ENCODE data around the gene SPTLC3. TPM values are rescaled to one million over a fixed set of nuclear protein-coding genes. Genes with fewer than 3 reads are reported as not detected.

SPTLC3 gene
- total RNA-seq, 4 donors from 2014 or later: 9.2 to 17.1 (median 13.9) TPM

DNA sequence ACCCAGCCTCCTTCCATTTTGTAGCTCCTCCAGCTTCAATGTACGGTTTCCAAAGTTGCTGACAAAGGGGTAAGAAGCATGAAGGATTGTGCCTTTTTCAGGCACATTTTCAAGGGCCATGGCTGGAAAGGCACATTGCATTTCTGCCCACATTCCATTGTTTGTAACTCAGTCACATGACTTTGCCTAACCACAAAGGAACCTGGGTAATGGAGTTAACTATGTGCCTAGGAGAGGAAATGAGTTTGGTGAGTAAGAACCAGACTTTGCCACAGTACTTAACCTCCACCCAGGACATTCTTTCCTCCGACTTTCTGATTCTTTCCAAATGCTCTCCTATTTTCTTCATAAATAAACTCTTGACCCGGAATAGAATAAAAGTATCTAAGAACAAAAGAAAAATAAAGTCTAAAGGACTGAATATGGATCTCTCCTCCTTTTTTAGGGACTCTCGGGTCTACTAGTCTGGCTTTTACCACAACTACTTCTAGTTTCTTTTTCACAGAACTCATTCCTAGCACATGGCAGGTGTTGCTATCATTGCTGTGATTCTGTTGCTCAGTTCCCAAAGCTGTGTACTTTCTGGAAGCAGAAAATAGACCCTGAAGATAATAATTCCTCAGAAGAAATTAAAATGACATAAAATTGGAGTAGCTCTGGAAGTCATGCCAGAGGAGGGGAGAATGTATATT is 130.8 kb downstream of the SPTLC3 start:
- TF ChIP-seq POLR2A (IDR thresholded peaks at IDR 0.05): no peak
- no peak for TF ChIP-seq EP300 (IDR thresholded peaks at IDR 0.05)
- TF ChIP-seq, protein P1, sequence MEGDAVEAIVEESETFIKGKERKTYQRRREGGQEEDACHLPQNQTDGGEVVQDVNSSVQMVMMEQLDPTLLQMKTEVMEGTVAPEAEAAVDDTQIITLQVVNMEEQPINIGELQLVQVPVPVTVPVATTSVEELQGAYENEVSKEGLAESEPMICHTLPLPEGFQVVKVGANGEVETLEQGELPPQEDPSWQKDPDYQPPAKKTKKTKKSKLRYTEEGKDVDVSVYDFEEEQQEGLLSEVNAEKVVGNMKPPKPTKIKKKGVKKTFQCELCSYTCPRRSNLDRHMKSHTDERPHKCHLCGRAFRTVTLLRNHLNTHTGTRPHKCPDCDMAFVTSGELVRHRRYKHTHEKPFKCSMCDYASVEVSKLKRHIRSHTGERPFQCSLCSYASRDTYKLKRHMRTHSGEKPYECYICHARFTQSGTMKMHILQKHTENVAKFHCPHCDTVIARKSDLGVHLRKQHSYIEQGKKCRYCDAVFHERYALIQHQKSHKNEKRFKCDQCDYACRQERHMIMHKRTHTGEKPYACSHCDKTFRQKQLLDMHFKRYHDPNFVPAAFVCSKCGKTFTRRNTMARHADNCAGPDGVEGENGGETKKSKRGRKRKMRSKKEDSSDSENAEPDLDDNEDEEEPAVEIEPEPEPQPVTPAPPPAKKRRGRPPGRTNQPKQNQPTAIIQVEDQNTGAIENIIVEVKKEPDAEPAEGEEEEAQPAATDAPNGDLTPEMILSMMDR (IDR thresholded peaks at IDR 0.05): no peak
- H3K27me3 ChIP-seq: no peaks in the 10 kb centered on the region
- H3K4me3 ChIP-seq: no peak overlapping the region
- 61 to 71% methylated on average over 4 of the region's 4 CpGs for WGBS, 2 donors
- H3K9me3 ChIP-seq: no peaks in the 10 kb centered on the region
- H3K27ac ChIP-seq: no peak overlapping the region
- no peaks in the 10 kb centered on the region for H3K36me3 ChIP-seq
- H3K4me1 ChIP-seq: no peaks in the 10 kb centered on the region
- no peak for DNase-seq (ENCODE audit: low spot score in 2 of 2)

DNA sequence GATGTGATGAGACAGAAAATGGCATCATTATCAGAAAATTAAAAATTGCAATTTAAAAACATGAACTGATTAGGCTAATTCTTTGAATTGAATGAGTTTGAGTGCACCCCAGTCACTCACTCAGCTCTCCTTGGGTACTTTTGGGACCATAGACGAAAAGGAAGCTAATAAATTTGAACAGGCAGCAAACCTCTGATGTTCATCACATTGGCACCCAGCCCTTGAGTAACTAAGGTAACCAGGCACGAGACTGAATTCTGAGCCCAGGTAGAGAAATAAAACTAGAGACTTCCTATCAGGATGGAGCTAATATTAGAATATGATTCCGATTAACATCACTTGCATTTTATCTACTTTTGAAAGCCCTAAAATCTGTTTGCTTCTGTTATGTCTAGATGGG is 131.4 kb downstream of the SPTLC3 start:
- Histone ChIP-seq H3K4me1 (no peaks in the 10 kb centered on the region), H3K4me3 (no peak overlapping the region), H3K27ac (no peak overlapping the region), H3K36me3 (no peaks in the 10 kb centered on the region), H3K27me3 (no peaks in the 10 kb centered on the region), H3K9me3 (no peaks in the 10 kb centered on the region)
- no peak for DNase-seq (ENCODE audit: low spot score in 2 of 2)
- WGBS, 2 donors: 81 to 90% methylated on average over 3 of the region's 3 CpGs
- TF ChIP-seq, protein P1 (IDR thresholded peaks at IDR 0.05): no peak
- TF ChIP-seq POLR2A (IDR thresholded peaks at IDR 0.05): no peak
- TF ChIP-seq EP300 (IDR thresholded peaks at IDR 0.05): no peak

DNA sequence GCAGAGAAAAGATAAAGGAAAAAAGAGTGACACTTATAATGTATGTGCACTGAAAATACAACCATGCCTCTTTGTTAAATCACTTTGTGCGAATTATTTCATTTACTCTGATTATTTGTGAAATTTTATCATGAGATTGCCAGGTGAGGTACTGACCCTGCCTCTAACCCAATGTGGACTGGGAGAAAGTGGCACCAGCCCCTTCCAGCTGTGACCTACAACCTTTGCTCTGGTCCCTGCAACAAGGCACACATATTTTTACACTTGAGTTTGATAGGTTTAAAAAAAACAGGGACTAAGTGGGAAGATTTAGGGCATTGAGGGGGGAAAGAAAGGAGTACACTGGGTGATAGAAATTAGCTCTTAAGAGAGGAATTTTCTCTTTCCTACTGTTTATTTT is 132.0 kb downstream of the SPTLC3 start:
- no peak for TF ChIP-seq POLR2A (IDR thresholded peaks at IDR 0.05)
- no peak for TF ChIP-seq EP300 (IDR thresholded peaks at IDR 0.05)
- TF ChIP-seq, protein P1 (IDR thresholded peaks at IDR 0.05): no peak
- Histone ChIP-seq H3K36me3 (no peaks in the 10 kb centered on the region), H3K27ac (no peak overlapping the region), H3K4me1 (no peaks in the 10 kb centered on the region), H3K27me3 (no peaks in the 10 kb centered on the region), H3K4me3 (no peak overlapping the region), H3K9me3 (no peaks in the 10 kb centered on the region)
- no peak for DNase-seq (ENCODE audit: low spot score in 2 of 2)
- WGBS, 2 donors: 93 to 98% methylated on average over 1 of the region's 1 CpG

DNA sequence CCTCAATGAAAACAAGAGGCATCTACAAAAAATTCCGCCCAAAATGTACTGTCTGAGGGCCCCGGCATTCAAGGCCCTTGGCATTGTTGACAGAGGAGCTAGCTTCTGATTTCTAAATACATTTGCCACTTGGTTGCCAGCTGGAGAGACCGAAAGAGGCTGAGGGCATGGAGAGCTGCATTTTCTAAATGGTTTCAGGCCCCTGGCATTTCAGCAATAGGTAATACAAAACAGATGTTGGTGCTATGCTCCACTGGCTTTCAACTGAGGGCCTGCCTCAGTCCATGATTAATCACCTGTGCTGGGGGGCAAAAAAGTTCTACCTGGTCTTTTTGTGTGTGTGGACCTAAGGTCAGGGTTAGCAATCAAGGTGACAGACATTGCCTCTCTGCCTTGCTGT is 132.8 kb downstream of the SPTLC3 start:
- H3K4me3 ChIP-seq: no peak overlapping the region
- DNase-seq (ENCODE audit: low spot score in 2 of 2): no peak
- no peak overlapping the region for H3K27ac ChIP-seq
- TF ChIP-seq EP300 (IDR thresholded peaks at IDR 0.05) (no peak), POLR2A (IDR thresholded peaks at IDR 0.05) (no peak)
- TF ChIP-seq, protein P1 (IDR thresholded peaks at IDR 0.05): no peak
- no peaks in the 10 kb centered on the region for H3K36me3 ChIP-seq
- H3K9me3 ChIP-seq: no peaks in the 10 kb centered on the region
- WGBS, 2 donors: 77 to 83% methylated on average over 3 of the region's 3 CpGs
- H3K27me3 ChIP-seq: no peaks in the 10 kb centered on the region
- no peaks in the 10 kb centered on the region for H3K4me1 ChIP-seq

DNA sequence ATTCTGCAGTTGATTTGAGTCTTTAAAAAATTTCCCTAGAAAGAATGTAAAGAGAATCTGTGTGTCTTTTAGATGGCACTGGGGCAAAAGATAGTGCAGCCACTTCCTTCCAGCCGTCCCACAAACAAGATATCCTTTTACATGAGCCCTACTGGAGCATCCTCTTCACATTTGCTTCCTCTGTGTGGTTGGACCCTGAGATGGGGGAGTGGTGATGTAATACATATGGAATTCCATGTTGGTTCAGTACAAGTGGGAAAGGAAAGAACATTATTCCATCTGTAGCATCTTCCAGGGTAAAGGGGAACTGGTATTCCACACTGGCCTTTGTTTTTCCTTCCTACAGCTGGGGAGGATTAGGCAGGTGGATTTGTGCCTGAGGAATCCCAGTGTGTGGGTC is 133.4 kb downstream of the SPTLC3 start:
- DNase-seq (ENCODE audit: low spot score in 2 of 2): no peak
- Histone ChIP-seq H3K4me1 (peaks cover 0 to 5% (median 0%) of the 10 kb centered on the region in 4 donors), H3K36me3 (no peaks in the 10 kb centered on the region), H3K27ac (no peak overlapping the region), H3K27me3 (no peaks in the 10 kb centered on the region), H3K9me3 (no peaks in the 10 kb centered on the region), H3K4me3 (no peak overlapping the region)
- TF ChIP-seq, protein P1 (IDR thresholded peaks at IDR 0.05): no peak
- TF ChIP-seq EP300 (IDR thresholded peaks at IDR 0.05) (no peak), POLR2A (IDR thresholded peaks at IDR 0.05) (no peak)
- WGBS, 2 donors: 43 to 47% methylated on average over 1 of the region's 1 CpG

Measured in tibial nerve (tissue), 4 donors.